ENCODE data around the gene HEATR1. TPM values are rescaled to one million over a fixed set of nuclear protein-coding genes. Genes with fewer than 3 reads are reported as not detected.

HEATR1 gene
- total RNA-seq, 1 donor from 2014 or later = 54.9 TPM

GRCh38 chr1:236501093-236501492 lies 103.2 kb downstream of the HEATR1 start:
- H3F3A ChIP-seq (ENCODE audit: low read depth) = peaks cover 8% of the 10 kb centered on the region
- H3K9ac ChIP-seq = no peak overlapping the region
- no peak for DNase-seq (ENCODE audit: low spot score)
- peaks cover 2% of the 10 kb centered on the region for H3K27me3 Mint-ChIP-seq (ENCODE audit: insufficient read depth, low read depth)
- no peak overlapping the region for H3K27ac ChIP-seq
- H4K20me1 ChIP-seq (ENCODE audit: low read depth) = no peaks in the 10 kb centered on the region
- H3K27ac Mint-ChIP-seq = no peak overlapping the region
- H3K36me3 Mint-ChIP-seq = no peaks in the 10 kb centered on the region
- peaks cover 4% of the 10 kb centered on the region for H3K4me1 ChIP-seq
- no peaks in the 10 kb centered on the region for H3K9me3 Mint-ChIP-seq
- peaks cover 18% of the 10 kb centered on the region for H3K4me1 Mint-ChIP-seq
- no peaks in the 10 kb centered on the region for H3K9me3 ChIP-seq (ENCODE audit: low read depth)
- H3K4me3 ChIP-seq = no peak overlapping the region
- H2AFZ ChIP-seq (replicated peaks) = no peak overlapping the region
- no peak for TF ChIP-seq CTCF (IDR thresholded peaks at IDR 0.05)
- no peak for TF ChIP-seq EZH2phosphoT487 (IDR thresholded peaks at IDR 0.05)
- no peak for TF ChIP-seq EZH2 (IDR thresholded peaks at IDR 0.05)
- H3K4me2 ChIP-seq = no peak overlapping the region
- H3K36me3 ChIP-seq = no peaks in the 10 kb centered on the region
- no peaks in the 10 kb centered on the region for H3K27me3 ChIP-seq
- H3K4me3 Mint-ChIP-seq = no peak overlapping the region
- H3K79me2 ChIP-seq (ENCODE audit: low read depth) = no peaks in the 10 kb centered on the region

Other genes with a start within 250 kb of the HEATR1 start
- 1.4 and 1.7 TPM in 2 replicates for gene EDARADD, start 210.2 kb downstream of the HEATR1 start, total RNA-seq (ENCODE audit: low replicate concordance)
- gene LGALS8, start 80.5 kb downstream of the HEATR1 start, total RNA-seq (ENCODE audit: low replicate concordance) = 17.4 and 28.1 TPM in 2 replicates
- gene ACTN2, start 82.0 kb upstream of the HEATR1 start, total RNA-seq (ENCODE audit: low replicate concordance) = 0.52 and 0.81 TPM in 2 replicates
- gene MTR, start 190.8 kb upstream of the HEATR1 start, total RNA-seq (ENCODE audit: low replicate concordance) = 19.7 and 27.3 TPM in 2 replicates

All from neural progenitor cell (in vitro differentiated cells).